Dermis microvascular lymphatic vessel endothelial cell (primary cell): ENCODE data around the gene AOPEP. TPM values are rescaled to one million over a fixed set of nuclear protein-coding genes. Genes with fewer than 3 reads are reported as not detected.

Source experiments
- DNase-seq, 2 donors: peaks; one replicate each; pipeline versions ENCODE4 v3.0.0 to v3.0.0-alpha.2; 2010; ENCODE audit warnings: low read depth in 2 of 2
- total RNA-seq: library from RNA; depleted of rRNA; stranded (reverse); fragments of >200 nt; gene quantifications from 2 replicates; pipeline ENCODE4 v1.2.1, GENCODE V29; 2014

The AOPEP gene
- total RNA-seq, 1 donor from 2014 or later = 24.6 TPM

- no peak for DNase-seq
Measured at GRCh38 chr9:94761481-94761880, 35.0 kb downstream of the AOPEP start.

DNA sequence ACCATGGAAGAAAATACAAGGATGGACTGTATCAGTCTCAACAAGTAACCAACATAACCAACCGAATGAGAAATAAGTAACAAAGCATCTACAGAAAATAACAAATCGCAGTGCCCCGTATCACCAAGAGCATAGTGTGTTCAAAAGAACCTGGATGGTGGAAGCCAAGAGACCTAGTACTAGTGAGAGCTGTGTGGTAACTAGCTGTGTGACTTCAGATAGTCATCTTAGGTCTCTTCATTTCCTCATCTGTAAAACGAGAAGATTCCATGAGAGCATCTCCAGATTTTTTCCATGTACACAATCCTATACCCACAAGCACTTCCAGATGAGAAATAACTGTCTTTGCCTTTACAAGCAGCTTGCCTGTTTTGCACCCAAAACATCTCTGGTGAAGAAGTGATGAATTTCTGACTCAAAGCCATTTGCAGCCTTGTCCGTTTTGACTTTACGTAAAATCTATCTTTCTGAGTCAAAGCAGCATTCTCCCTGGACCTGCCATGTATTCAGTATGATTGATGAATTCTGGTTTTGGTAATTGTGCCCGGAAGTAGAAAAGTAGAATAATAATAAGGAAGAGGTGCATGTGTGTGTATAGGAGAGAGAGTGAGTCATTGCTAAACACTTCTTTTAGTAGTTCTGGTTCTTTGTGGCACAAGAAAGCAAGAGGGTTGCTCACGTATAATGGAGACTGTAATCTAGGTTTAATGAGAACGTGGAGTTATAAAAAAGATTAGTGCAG lies 41.0 kb downstream of the AOPEP start:
- no peak for DNase-seq

DNA sequence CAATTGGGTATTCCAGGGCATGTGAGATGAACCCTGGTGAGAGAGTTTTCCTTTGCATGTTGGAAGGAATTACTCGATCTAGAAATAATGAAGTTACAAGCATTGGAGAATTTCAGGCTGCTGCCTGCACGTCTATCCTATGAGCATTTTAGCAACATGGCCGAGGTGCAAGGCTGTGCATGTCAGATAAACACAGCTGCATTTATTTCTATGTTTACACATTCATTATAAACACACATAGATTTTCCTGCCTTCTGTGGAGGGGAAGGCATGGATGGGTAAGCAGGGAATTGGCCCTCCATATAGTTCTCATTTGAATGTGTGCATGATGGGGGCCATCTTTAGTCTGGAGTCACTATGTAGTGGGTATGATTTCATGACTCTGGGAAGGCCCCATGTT lies 42.3 kb downstream of the AOPEP start:
- DNase-seq = no peak

- DNase-seq = no peak
Measured at GRCh38 chr9:94770334-94770733, 43.8 kb downstream of the AOPEP start.

DNA sequence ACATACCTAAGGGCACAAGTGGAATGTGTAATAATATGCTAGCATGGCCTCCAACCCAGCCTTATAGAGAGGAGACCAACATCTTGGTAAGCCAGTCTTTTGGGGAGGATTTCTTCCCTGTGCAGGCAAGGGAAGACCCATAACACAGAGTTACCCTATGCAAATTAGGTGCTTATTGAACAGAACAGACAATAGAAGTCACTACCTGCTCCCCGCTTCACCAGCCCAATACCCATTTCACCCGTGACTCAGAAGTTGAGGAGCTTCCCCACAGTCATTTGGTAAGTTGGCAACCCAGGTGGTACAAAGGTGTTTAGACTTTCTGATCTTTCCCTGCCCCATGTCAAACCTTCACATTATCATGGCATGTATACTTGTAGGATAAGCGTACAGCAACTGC lies 44.6 kb downstream of the AOPEP start:
- no peak for DNase-seq

- no peak for DNase-seq
Measured at GRCh38 chr9:94772144-94772543, 45.6 kb downstream of the AOPEP start.

- DNase-seq = peak; percentile 22 to 29
Measured at GRCh38 chr9:94772639-94773303, 46.3 kb downstream of the AOPEP start.

DNA sequence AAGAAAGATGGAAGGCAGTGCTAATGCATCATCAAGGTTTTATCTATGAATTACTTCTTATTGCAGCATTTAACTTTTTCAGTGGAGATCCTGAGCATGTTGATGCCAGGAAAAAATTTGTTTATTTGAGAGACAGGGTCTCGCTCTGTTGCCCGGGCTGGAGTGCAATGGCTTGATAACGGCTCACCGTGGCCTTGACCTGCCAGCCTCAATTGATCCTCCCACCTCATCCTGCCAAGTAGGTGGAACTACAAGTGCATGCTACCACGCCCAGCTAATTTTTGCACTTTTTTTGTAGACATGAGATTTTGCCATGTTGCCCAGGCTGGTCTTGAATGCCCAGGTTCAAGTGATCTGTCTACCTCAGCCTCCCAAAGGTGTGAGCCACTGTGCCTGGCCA lies 47.2 kb downstream of the AOPEP start:
- no peak for DNase-seq

- DNase-seq = no peak
Measured at GRCh38 chr9:94778013-94778412, 51.5 kb downstream of the AOPEP start.

DNA sequence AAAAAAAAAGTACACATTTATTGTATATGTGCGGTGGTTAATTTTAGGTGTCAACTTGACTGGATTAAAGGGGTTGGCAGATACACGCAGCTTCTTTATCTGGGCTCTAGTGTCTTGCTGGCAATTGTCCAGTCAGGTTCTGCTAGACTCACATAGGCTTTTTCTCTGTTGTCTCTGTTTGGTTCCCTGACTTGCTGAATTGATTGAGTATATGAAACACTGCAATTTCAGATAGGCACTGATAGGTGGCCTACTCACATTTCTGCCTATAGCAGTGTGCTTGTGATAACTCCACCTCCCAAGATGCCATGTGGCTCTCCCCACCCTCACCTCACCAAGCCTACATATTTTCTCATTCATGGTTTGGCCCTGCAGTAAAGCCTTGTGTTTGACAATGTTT lies 52.5 kb downstream of the AOPEP start:
- no peak for DNase-seq

GRCh38 chr9:94779693-94780290 lies 53.3 kb downstream of the AOPEP start:
- DNase-seq = no peak

GRCh38 chr9:94780516-94780950 lies 54.0 kb downstream of the AOPEP start:
- peak; percentile 60 to 65 for DNase-seq

DNA sequence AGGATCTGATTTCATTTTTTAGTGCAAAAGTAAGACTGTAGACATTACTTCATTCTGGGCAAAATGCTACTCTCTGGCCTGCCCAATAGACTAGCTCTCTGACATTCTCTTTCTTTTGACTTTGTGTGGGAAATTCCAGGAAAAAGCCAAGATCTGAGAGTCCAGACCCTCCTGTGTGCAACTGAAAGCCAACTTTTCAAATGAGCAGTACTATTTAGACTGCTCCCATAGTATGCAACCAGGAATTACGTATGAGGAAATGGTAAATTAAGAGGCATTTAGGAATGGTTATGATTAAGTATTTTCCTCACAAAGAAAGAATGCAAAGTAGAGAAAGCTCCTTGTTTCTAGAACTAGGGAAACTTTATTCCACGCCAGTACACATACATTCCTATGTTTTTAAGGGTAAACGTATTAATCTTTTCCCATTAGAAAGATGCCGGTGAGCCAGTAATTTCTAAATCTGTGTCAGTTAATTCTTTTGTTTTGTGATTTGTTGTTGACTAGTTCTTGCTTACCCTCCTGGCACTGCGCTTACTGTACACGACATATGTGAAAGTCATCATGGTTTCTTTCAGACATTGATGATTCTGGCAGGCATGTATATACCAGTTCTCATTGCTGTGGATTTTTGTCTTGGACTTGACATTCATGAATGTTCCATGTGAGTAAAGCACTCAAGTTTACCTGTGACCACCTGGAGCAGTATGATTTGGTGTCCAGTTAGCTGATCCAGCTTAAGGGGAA lies 56.0 kb downstream of the AOPEP start:
- DNase-seq = no peak

- peak; percentile 70 to 86 for DNase-seq
Measured at GRCh38 chr9:94783102-94783682, 56.7 kb downstream of the AOPEP start.

DNA sequence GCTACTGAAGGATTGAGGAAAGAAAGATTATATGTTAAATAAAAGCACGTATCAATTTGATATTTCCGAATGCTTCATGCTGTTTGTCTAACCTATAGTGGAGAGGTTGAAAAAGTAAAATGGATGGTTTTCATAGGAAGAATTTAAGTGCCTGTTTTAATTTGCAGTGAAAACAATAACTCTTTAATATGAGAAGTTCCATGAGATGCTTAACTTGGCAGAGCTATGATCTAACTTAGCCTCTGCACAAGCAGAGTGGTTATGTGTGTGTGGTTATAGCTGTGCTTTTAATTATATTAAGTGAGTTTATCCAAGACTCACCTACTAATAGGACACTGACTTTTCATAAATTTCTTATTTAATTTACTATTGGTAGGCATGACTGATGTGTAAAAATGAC lies 57.4 kb downstream of the AOPEP start:
- DNase-seq = no peak

DNA sequence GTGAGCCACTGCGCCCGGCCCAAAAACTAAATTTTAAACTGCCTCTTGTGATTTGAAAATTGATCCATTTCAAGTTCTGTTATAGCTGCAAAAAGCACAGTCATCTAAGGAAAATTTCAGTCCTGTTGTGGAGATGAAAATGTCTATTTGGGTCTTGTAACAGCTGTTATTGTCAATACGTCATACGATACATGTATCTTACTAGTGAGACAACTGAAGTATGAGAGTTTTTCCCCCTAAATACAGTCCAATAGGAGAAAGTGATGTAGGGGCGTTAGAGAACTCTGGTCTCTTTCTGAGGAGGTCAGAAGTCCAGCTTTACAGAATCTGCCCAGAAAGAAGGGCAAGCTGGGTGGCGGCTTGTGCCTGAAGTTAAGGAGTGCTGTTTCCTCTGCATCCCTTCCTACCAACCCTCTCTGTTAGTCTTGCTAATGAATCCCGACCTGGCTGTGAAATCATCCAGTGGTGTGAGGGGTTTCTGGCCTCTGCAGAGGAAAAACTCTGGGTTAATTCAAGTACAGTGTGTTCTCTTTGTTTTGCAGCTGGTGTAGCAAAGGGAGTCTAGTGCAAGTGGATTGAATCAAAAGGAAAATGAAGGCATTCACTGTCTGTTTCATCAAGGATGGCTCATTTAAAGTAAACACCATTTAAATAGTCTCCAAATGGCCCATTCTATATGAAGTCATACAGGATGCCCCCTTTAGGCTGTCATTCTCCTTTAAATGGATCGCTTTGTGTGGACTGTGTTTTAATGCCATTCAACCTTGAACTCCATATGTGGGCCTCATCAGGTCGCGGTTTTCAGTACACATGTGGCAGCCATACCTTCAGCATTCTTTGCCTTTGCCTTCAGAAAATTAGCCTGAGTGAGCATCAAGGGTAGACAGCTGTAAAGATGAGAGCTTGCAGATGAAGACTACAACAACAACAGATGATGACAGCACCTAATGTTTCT lies 59.0 kb downstream of the AOPEP start:
- DNase-seq = no peak

DNA sequence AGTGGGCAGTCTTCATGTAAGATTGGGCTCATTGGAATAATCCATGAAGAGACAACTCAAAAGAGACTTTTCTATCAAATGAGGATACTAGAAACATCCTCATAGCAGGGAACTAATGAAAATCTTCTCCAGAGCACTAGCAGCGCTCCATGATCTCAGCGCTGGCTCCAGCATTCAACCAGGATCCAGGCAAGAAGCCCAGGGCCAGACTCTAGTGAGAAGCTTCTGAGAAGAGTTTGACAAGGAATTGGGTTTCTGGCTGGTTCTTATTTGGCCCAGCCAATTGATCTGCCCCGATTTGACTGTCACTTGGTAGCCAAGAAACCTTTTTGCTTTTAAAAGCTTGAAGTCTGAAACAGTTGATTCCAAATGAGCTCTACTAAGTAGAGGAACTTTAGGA lies 60.1 kb downstream of the AOPEP start:
- no peak for DNase-seq

- no peak for DNase-seq
Measured at GRCh38 chr9:94787266-94787665, 60.8 kb downstream of the AOPEP start.

GRCh38 chr9:94788570-94789105 lies 62.1 kb downstream of the AOPEP start:
- no peak for DNase-seq

DNA sequence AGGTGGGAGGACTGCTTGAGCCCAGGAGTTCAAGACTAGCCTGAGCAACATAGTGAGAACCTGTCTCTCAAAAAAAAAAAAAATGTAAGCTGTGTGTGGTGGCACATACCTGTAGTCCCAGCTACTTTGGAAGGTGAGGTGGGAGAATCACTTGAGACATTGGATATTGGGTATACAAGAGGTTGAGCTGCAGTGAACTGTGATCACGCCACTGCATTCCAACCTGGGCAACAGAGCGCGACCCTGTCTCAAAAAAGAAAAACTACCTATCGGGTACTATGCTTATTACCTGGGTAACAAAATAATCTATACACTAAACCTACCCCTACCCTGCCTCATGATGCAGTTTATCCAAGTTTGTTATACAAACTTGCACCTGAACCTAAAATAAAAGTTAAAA lies 64.9 kb downstream of the AOPEP start:
- no peak for DNase-seq
